ENCODE measurements around the gene FAM20C.

The FAM20C gene

DNA sequence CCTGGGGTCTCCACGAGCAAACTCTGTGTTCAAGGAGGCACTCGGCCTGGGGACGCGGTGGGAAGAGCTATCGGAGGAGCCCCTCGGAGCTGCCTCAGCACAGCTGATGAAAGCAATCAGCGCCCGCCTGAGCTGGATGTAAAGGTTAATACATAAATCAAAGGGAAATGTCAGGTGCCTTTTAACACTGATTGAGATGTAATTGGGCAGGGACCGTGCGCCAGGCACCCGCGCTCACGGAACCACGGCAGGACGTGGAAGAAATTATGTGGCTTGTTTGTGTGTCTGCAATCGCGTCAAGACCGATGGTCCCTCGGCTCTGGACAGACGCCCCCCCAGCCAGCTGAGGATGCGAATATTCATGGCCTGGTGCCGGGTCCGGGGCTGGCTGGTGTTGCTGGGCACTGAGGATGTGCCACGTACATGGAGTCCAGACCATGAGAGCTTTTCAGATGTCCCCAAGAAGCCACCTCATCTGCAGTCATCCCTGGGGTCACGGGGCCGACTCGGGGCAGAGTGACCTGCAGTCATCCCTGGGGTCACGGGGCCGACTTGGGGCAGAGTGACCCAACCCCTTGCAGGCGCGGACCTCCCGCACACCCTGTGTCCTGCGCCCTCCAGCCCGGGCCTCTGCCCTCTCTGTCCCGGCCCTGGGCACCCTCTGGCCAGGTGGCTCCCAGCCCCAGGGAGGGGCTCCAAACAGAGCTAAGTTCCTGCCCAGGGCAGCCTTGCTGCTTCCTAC, 113.2 kb downstream of the FAM20C start:
- DNase-seq (ENCODE audit: low read depth) = no peak

DNA sequence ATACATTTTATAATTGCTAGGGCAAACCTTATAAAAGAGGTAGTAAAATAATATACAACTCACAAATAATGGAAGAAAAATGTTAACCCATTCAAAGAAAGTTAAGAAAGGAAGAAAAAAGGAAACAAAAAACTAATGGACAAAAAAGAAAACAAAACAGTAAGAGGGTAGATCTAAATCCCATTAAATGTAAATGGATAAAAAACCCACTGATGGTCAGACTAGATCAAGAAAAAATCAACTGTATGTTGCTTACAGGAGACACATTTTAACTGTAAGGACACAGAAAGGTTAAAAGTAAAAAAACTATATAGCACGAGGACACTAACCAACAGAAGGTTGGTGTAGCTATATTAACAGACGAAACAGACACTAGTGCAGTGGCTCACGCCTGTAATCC, 115.6 kb downstream of the FAM20C start:
- DNase-seq (ENCODE audit: low read depth) = no peak

DNA sequence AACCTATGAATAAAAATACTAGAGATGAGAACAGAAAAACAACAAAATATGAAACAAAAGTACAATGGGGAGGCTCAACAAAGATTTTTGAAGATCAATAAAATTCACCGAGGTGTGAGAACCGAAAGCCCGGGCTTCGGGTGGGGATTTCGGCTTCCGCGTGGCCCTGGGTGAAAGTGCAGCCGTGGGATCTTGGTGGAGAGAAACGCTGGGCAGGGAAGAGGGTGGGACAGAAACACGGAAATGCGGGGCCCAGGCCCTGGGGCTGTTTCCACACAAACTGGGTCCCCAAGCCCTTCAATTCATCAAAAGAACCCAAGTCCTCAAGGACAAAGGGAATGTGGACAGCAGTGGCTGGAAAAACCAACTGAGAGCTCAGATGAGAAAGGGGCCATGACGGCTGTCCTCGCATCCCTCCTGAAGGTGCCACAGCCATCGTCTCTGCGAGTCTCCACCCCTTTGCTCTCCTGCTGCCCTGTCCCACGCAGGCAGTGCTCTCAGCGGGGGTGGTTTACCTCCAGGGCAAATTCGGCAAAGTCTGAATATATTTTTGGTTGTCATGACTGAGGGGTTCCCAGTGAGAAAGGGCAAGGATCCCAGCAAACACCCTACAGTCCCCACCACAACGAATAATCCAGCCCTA, 117.3 kb downstream of the FAM20C start:
- no peak for DNase-seq (ENCODE audit: low read depth)
